T-cell (primary cell): ENCODE results near the gene VCL. TPM values are rescaled to one million over a fixed set of nuclear protein-coding genes. Genes with fewer than 3 reads are reported as not detected.

Experiments used
- ATAC-seq, 4 experiments: fragments of 200-7000 bp in 3 of 4; fragments of 150-1000 bp in 1 of 4; cut with Tn5 transposase; replicated peaks in 1 of 4; 1 replicate in 3 of 4; 2 replicates in 1 of 4; pipeline ENCODE4 v1.10.0; 2021; ENCODE audit warnings: moderate library complexity in 3 of 4, mild to moderate bottlenecking in 2 of 4, moderate number of reproducible peaks in 1 of 4
- CTCF ChIA-PET, 2 donors: fragments of 300-600 bp; sonication (Branson Sonifier 250); formaldehyde crosslinking; loops; one replicate each; lab custom pipeline; 2022; ENCODE audit warnings: antibody characterized with exemption in 2 of 2; lab: Charles Lee
- POLR2A ChIA-PET, 2 donors: fragments of 300-600 bp; sonication (Branson Sonifier 250); formaldehyde crosslinking; loops; one replicate each; lab custom pipeline; 2022; ENCODE audit warnings: antibody characterized with exemption in 2 of 2; lab: Charles Lee
- DNase-seq, 35 experiments: peaks; one replicate each; pipeline versions ENCODE4 v3.0.0 to v3.0.0-alpha.2; 2013 to 2023
- H3K27ac ChIP-seq: one replicate; pipeline ENCODE4 v1.5.1; 2013; ENCODE audit warnings: low read length
- H3K27me3 ChIP-seq, 2 experiments: replicated peaks in 1 of 2; 1 replicate in 1 of 2; 2 replicates in 1 of 2; pipeline versions ENCODE4 v1.6.1 to v1.7.0; 2013; ENCODE audit warnings: low read length in 1 of 2, mixed read lengths in 1 of 2; ENCODE audit not compliant: control insufficient read depth in 2 of 2, insufficient read depth in 2 of 2; ENCODE audit errors: extremely low read depth in 1 of 2
- H3K36me3 ChIP-seq, 2 donors: 1 replicate in 1 of 2; 2 replicates in 1 of 2; pipeline versions ENCODE4 v1.6.1 to v1.7.0; 2013; ENCODE audit warnings: low read length in 1 of 2; ENCODE audit not compliant: control insufficient read depth in 2 of 2, insufficient read depth in 1 of 2; ENCODE audit errors: extremely low read depth in 1 of 2
- H3K4me1 ChIP-seq, 2 experiments: 1 replicate in 1 of 2; 2 replicates in 1 of 2; pipeline versions ENCODE4 v1.6.1 to v1.7.0; 2013; ENCODE audit warnings: low read length in 2 of 2, mixed read lengths in 1 of 2; ENCODE audit not compliant: insufficient read depth in 2 of 2, control insufficient read depth in 1 of 2; ENCODE audit errors: extremely low read depth in 1 of 2
- H3K4me3 ChIP-seq, 2 donors: 1 replicate in 1 of 2; 2 replicates in 1 of 2; pipeline versions ENCODE4 v1.5.1 to v1.7.0; 2013; ENCODE audit warnings: mild to moderate bottlenecking in 2 of 2, low read length in 1 of 2, moderate library complexity in 1 of 2; ENCODE audit not compliant: control insufficient read depth in 1 of 2; ENCODE audit errors: extremely low read depth in 1 of 2
- H3K9me3 ChIP-seq: 2 replicates; pipeline ENCODE4 v1.7.0; 2013
- H3K27ac Mint-ChIP-seq, 2 donors: one replicate each; pipeline ENCODE4 v1.8.0; 2020 to 2021; ENCODE audit warnings: mild to moderate bottlenecking in 2 of 2, mixed read lengths in 2 of 2
- H3K27me3 Mint-ChIP-seq, 2 donors: one replicate each; pipeline ENCODE4 v1.8.0; 2021 to 2022; ENCODE audit warnings: mixed read lengths in 2 of 2
- H3K36me3 Mint-ChIP-seq: one replicate; pipeline ENCODE4 v1.8.0; 2021; ENCODE audit warnings: mixed read lengths
- H3K4me1 Mint-ChIP-seq, 3 donors: one replicate each; pipeline ENCODE4 v1.8.0; 2020 to 2022; ENCODE audit warnings: mixed read lengths in 3 of 3, mild to moderate bottlenecking in 1 of 3
- H3K4me3 Mint-ChIP-seq, 3 donors: one replicate each; pipeline ENCODE4 v1.8.0; 2020 to 2022; ENCODE audit warnings: mild to moderate bottlenecking in 3 of 3, mixed read lengths in 3 of 3, moderate library complexity in 3 of 3
- H3K9me3 Mint-ChIP-seq, 3 donors: one replicate each; pipeline ENCODE4 v1.8.0; 2020 to 2022; ENCODE audit warnings: mixed read lengths in 3 of 3
- WGBS: methylation state at CpG from one replicate; pipeline ENCODE4 v1.1.5; 2013; ENCODE audit warnings: missing lambda C conversion rate; ENCODE audit not compliant: insufficient coverage; 5-methylcytosine and 5-hydroxymethylcytosine counted together
- total RNA-seq, 35 experiments: library from RNA in 6 of 35; stranded (reverse) in 6 of 35; fragments of 120-200 nt in 1 of 35; gene quantifications; one replicate each; pipeline versions ENCODE4 v1.2.1 to v1.2.4 and lab custom pipeline; 2013 to 2026

Gene VCL
- total RNA-seq, 5 donors from 2014 or later (not counting 1 experiment from before 2014, with no cell fraction given), result 22.6 to 48.7 (median 27.0) TPM

DNA sequence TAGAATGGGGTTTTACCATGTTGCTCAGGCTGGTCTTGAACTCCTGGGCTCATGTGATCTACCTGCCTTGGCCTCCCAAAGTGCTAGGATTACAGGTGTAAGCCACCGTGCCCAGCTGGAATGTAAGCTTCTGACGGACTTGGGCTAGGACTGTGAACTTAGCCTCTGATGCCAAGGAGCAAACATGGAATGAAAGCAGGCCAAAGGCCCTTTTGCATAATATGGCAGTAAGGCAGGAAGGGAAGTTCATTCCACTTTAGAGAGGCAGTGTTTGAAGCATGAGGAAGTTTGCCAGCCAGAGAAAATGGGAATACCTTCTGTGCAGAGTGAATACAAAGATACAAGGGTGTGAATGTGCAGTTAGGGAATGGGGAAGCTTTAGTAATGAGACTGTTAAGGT is 20.3 kb downstream of the VCL start:
- Mint-ChIP-seq H3K9me3 (no peaks in the 10 kb centered on the region), H3K27ac (no peak overlapping the region), H3K27me3 (no peaks in the 10 kb centered on the region), H3K4me3 (no peak overlapping the region), H3K36me3 (peaks cover 10% of the 10 kb centered on the region), H3K4me1 (peaks cover 13 to 32% (median 30%) of the 10 kb centered on the region in 3 donors)
- ChIA-PET CTCF (no interaction called here), POLR2A (interaction anchor here in 1 of 2 donors (0.6 kb wide), 1 partner anchor 15 kb away, joined by 3 read pairs; no protein-coding TSS in a partner anchor)
- 100% methylated on average over 2 of the region's 2 CpGs for WGBS
- Histone ChIP-seq H3K36me3 (peaks cover 0 to 3% of the 10 kb centered on the region in 2 donors), H3K9me3 (no peaks in the 10 kb centered on the region), H3K27ac (no peak overlapping the region), H3K4me3 (no peak overlapping the region), H3K27me3 (no peaks in the 10 kb centered on the region), H3K4me1 (no peaks in the 10 kb centered on the region)
- ATAC-seq (no peak), DNase-seq (no peak)

DNA sequence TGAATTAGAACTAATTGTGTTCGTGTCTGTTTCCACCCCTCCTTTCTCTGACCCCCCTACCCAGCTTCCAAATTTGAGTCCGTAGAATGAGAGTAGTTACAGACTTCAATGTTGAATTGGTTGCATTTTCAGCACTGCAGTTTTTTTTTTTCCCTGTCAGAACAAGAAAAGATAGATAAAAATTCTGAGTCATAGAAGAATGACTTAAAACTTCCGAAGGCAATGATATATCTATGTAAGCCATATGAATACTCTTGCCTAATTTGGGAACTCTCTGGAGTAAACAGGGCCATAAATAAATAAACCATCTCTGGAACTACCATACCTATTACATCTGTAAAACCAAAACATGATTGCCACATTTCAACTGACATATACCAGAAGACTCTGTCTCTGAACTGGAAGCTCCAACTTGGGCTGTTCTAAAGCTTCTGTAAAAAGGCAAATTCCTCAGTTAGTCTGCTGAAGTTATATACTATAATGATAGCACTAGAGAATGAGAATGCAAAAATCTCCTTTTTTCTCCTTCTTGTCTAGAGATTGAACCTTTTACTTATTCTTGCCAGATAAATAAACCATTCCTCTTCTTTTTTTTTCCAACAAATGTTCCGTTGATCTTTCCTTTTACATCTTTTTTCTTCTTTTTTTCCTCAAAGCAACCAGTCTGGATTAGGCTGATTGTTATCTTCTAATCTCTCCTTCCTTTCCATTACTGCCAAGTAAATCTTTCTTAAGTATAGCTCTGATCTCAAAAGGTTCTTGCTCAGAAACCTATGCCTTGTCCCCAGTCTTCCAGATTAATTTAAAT is 23.5 kb downstream of the VCL start:
- H3K4me1 ChIP-seq, result no peaks in the 10 kb centered on the region
- peaks cover 7% of the 10 kb centered on the region for H3K36me3 Mint-ChIP-seq
- DNase-seq, result no peak
- no peaks in the 10 kb centered on the region for H3K27me3 ChIP-seq
- ChIA-PET CTCF (interaction anchor here in 1 of 2 donors (0.7 kb wide), 2 partner anchors 139 to 688 kb away, joined by 3 read pairs; no protein-coding TSS in a partner anchor), POLR2A (interaction anchor here in 1 of 2 donors (0.6 to 0.7 kb wide), 2 partner anchors 42 to 53 kb away, joined by 3 to 5 read pairs; no protein-coding TSS in a partner anchor)
- peak overlapping the region; percentile 16 to 53 for H3K27ac Mint-ChIP-seq
- no peak overlapping the region for H3K27ac ChIP-seq
- H3K27me3 Mint-ChIP-seq, result no peaks in the 10 kb centered on the region
- H3K9me3 ChIP-seq, result no peaks in the 10 kb centered on the region
- H3K9me3 Mint-ChIP-seq, result no peaks in the 10 kb centered on the region
- WGBS, result 100% methylated on average over 1 of the region's 4 CpGs
- H3K4me3 Mint-ChIP-seq, result no peak overlapping the region
- H3K36me3 ChIP-seq, result peaks cover 0 to 3% of the 10 kb centered on the region in 2 donors
- peaks cover 21 to 40% (median 38%) of the 10 kb centered on the region in 3 donors for H3K4me1 Mint-ChIP-seq
- no peak overlapping the region for H3K4me3 ChIP-seq
- no peak for ATAC-seq

DNA sequence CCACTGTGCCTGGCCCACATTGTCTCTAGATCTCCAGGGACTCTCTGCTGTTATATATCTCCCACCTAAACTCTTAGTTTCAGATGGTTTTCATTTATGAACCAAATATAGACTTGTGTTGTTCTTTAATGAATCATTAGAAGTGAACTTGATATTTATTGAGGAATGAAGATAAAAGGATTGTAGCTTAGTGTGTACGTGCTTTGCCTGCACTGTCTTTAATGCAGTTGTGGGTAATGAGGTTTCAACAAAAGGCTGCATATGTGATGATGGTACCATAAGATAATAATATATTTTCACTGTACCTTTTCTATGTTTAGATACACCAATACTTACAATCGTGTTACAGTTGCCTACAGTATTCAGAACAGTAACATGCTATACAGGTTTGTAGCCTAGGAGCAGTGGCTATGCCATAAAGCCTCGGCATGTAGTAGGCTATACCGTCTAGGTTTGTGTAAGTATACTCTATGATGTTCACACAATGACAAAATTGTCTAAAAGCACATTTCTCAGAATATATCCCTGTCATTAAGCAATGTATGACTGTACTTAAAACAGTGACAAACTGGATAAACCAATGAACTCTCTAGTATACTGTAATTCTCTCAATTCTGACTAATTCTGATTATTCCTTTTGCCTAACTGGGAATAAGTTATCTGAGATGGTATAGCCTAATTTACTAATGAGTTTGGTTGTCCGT is 25.2 kb downstream of the VCL start:
- ATAC-seq (no peak), DNase-seq (no peak)
- Mint-ChIP-seq H3K36me3 (peaks cover 7% of the 10 kb centered on the region), H3K4me3 (no peak overlapping the region), H3K4me1 (peaks cover 26 to 45% (median 43%) of the 10 kb centered on the region in 3 donors), H3K27me3 (no peaks in the 10 kb centered on the region), H3K27ac (no peak overlapping the region), H3K9me3 (no peaks in the 10 kb centered on the region)
- POLR2A ChIA-PET, result no interaction called here
- peaks cover 0 to 3% of the 10 kb centered on the region in 2 donors for H3K36me3 ChIP-seq
- CTCF ChIA-PET, result no interaction called here
- WGBS, result no CpG with 5 or more reads among the region's 5 CpGs
- no peak overlapping the region for H3K27ac ChIP-seq
- no peak overlapping the region for H3K4me3 ChIP-seq
- no peaks in the 10 kb centered on the region for H3K27me3 ChIP-seq
- no peaks in the 10 kb centered on the region for H3K4me1 ChIP-seq
- H3K9me3 ChIP-seq, result no peaks in the 10 kb centered on the region

DNA sequence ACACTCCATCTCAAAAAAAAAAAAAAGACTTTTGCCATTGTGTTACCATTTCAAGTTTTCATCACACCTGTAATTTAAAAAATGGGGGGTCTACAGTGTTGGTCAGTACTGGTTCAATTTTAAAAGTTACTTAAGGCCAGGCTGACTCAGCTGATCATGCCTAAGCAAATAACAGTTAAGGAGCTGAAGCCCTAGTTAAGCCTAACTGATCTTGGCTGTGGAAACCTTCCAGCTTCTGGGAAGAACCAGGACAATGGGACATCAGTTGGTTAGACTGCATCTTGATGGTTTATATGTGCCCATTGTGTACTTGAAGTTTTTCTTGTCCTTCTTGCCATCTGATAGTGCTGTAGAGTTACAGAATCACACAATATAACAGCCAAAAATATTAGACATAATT is 26.7 kb downstream of the VCL start:
- DNase-seq (no peak), ATAC-seq (no peak)
- POLR2A ChIA-PET, result no interaction called here
- CTCF ChIA-PET, result interaction anchor here (0.6 to 0.7 kb wide), 2 partner anchors 131 to 1058 kb away, joined by 3 read pairs; no protein-coding TSS in a partner anchor
- Histone ChIP-seq H3K4me1 (no peaks in the 10 kb centered on the region), H3K36me3 (peaks cover 0 to 3% of the 10 kb centered on the region in 2 donors), H3K27me3 (no peaks in the 10 kb centered on the region), H3K4me3 (no peak overlapping the region), H3K27ac (no peak overlapping the region), H3K9me3 (no peaks in the 10 kb centered on the region)
- Mint-ChIP-seq H3K36me3 (peaks cover 3% of the 10 kb centered on the region), H3K9me3 (no peaks in the 10 kb centered on the region), H3K27ac (no peak overlapping the region), H3K27me3 (no peaks in the 10 kb centered on the region), H3K4me1 (peaks cover 26 to 40% (median 36%) of the 10 kb centered on the region in 3 donors), H3K4me3 (no peak overlapping the region)

DNA sequence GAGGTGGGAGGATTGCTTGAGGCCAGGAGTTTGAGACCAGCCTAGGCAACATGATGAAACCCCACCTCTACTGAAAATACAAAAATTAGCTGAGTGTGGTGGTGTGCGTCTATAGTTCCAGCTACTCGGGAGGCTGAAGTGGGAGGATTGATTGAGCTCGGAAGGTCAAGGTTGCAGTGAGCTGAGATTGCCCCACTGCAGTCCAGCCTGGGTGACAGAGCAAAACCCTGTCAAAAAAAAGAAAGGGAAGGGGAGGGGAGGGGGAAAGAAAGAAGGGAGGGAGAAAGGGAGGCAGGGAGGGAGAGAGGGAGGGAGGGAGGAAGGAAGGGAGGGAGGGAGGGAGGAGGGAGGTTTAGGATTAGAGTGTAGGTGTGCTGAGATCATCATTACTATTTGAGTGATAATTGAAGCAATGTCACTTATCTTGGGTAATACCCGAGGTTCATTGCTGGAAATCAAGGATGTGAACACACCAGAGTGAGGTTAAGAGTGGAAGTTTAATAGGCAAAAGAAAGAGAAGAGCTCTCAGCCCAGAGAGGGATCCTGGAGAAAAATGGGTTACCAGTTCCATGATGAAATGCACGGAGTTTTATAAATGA is 27.6 kb downstream of the VCL start:
- Mint-ChIP-seq H3K4me1 (peaks cover 26 to 43% (median 40%) of the 10 kb centered on the region in 3 donors), H3K27ac (no peak overlapping the region), H3K36me3 (peaks cover 3% of the 10 kb centered on the region), H3K9me3 (no peaks in the 10 kb centered on the region), H3K27me3 (no peaks in the 10 kb centered on the region), H3K4me3 (no peak overlapping the region)
- Histone ChIP-seq H3K9me3 (no peaks in the 10 kb centered on the region), H3K4me3 (no peak overlapping the region), H3K4me1 (peaks cover 0 to under 1% of the 10 kb centered on the region in 2 experiments), H3K27ac (no peak overlapping the region), H3K36me3 (peaks cover 0 to 3% of the 10 kb centered on the region in 2 donors), H3K27me3 (no peaks in the 10 kb centered on the region)
- CTCF ChIA-PET, result interaction anchor here in 1 of 2 donors (0.6 kb wide), 1 partner anchor 80 kb away, joined by 3 read pairs; no protein-coding TSS in a partner anchor
- ATAC-seq (no peak), DNase-seq (no peak)
- WGBS, result 88% methylated on average over 5 of the region's 5 CpGs
- POLR2A ChIA-PET, result interaction anchor here (0.6 kb wide), 2 partner anchors 47 to 553 kb away, joined by 6 to 12 read pairs; no protein-coding TSS in a partner anchor
